Peyer's patch (tissue), 4 donors: Measurements from ENCODE around the gene C1QTNF9.

Experiments used
- POLR2A ChIP-seq, 2 donors: fragments of 450-650 bp; IDR thresholded peaks; one replicate each; pipeline ENCODE4 v1.5.1; 2017; ENCODE audit warnings: antibody characterized with exemption in 2 of 2, mild to moderate bottlenecking in 2 of 2, moderate library complexity in 2 of 2
- TF ChIP-seq, protein P1 (sequence below), 6 experiments: fragments of 450-650 bp in 4 of 6; fragments of 200-600 bp in 2 of 6; sonication (generic) in 1 of 6; IDR thresholded peaks; one replicate each; pipeline ENCODE4 v1.5.1; 2017 to 2019; ENCODE audit warnings: antibody characterized with exemption in 6 of 6, mild to moderate bottlenecking in 3 of 6, moderate library complexity in 1 of 6

DNA sequence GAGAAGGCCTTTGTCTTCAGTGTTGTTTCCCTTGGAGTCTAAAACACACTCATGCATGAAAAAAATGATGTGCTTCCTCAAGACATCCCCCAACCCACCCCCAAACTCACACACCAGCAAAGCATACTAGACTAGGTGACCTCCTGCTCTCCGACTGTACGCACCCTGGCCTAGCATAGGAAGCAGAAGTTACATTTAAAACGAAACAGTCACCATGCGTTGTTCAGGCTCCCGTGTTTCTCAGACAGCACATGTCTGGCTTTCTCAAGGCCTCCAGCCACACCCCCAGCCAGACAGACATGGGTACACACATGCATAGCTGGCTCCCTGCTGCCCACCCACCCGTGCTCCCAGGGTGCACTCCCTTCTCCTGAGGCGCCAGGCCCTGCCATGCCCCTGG lies 28.7 kb upstream of the C1QTNF9 start:
- TF ChIP-seq, protein P1, sequence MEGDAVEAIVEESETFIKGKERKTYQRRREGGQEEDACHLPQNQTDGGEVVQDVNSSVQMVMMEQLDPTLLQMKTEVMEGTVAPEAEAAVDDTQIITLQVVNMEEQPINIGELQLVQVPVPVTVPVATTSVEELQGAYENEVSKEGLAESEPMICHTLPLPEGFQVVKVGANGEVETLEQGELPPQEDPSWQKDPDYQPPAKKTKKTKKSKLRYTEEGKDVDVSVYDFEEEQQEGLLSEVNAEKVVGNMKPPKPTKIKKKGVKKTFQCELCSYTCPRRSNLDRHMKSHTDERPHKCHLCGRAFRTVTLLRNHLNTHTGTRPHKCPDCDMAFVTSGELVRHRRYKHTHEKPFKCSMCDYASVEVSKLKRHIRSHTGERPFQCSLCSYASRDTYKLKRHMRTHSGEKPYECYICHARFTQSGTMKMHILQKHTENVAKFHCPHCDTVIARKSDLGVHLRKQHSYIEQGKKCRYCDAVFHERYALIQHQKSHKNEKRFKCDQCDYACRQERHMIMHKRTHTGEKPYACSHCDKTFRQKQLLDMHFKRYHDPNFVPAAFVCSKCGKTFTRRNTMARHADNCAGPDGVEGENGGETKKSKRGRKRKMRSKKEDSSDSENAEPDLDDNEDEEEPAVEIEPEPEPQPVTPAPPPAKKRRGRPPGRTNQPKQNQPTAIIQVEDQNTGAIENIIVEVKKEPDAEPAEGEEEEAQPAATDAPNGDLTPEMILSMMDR (IDR thresholded peaks at IDR 0.05), result no peak
- no peak for TF ChIP-seq POLR2A (IDR thresholded peaks at IDR 0.05)
